Adrenal gland (tissue), 12 donors: Measurements from ENCODE around the gene SIDT1. TPM values are rescaled to one million over a fixed set of nuclear protein-coding genes. Genes with fewer than 3 reads are reported as not detected.
A peak's percentile ranks its signal among the peaks of the same experiment; 100 is the strongest.

Experiments used
- DNase-seq, 7 donors: peaks; one replicate each; pipeline ENCODE4 v3.0.0-alpha.2; 2019 to 2020
- H3K27ac ChIP-seq, 5 donors: fragments of 200-600 bp; sonication (generic) in 4 of 5; 1 replicate in 3 of 5; 2 replicates in 2 of 5; pipeline versions ENCODE4 v1.5.1 to v1.8.0; 2016 to 2020; ENCODE audit warnings: mild to moderate bottlenecking in 1 of 5
- H3K27me3 ChIP-seq: fragments of 200-600 bp; 2 replicates; pipeline ENCODE4 v1.8.0; 2021
- H3K36me3 ChIP-seq, 2 donors: fragments of 200-600 bp; replicated peaks in 1 of 2; 1 replicate in 1 of 2; 2 replicates in 1 of 2; pipeline versions ENCODE4 v1.5.1 to v1.8.0; 2018 to 2022
- H3K4me1 ChIP-seq, 2 donors: fragments of 200-600 bp; replicated peaks in 1 of 2; 1 replicate in 1 of 2; 2 replicates in 1 of 2; pipeline versions ENCODE4 v1.5.1 to v1.8.0; 2018 to 2021
- H3K4me3 ChIP-seq, 4 donors: fragments of 200-600 bp; sonication (generic) in 3 of 4; one replicate each; pipeline ENCODE4 v1.5.1; 2016 to 2018
- H3K9me3 ChIP-seq, 3 donors: fragments of 200-600 bp; sonication (generic) in 1 of 3; replicated peaks in 1 of 3; 1 replicate in 2 of 3; 2 replicates in 1 of 3; pipeline versions ENCODE4 v1.5.1 to v1.8.0; 2016 to 2021
- POLR2A ChIP-seq, 2 donors: fragments of 450-650 bp; IDR thresholded peaks; one replicate each; pipeline ENCODE4 v1.6.1; 2017; ENCODE audit warnings: antibody characterized with exemption in 2 of 2, mild to moderate bottlenecking in 2 of 2, moderate library complexity in 1 of 2
- WGBS, 4 donors: extraction: QIAGEN DNeasy Blood & Tissue Kit in 2 of 4; methylation state at CpG; one replicate each; pipeline versions ENCODE4 v1.1.5 to v1.1.7; 2013 to 2017; 5-methylcytosine and 5-hydroxymethylcytosine counted together
- intact Hi-C, 2 donors: fragments of 100-400 bp; cut with DNase I; formaldehyde crosslinking; loops; one replicate each; pipeline versions ENCODE4 v1.14.1 to v1.15.0; 2022 to 2023
- polyA plus RNA-seq, 3 donors: library from polyadenylated mRNA; stranded (reverse); fragments of 200-250 nt in 2 of 3; fragments of 350-450 nt in 1 of 3; fragmentation: Illumina TruSeq in 1 of 3; extraction: RNeasy Lipid Tissue Mini Kit (QIAGEN cat#74804) in 1 of 3; gene quantifications; one replicate each; pipeline ENCODE4 v1.2.3, GENCODE V29; 2013 to 2014
- total RNA-seq, 9 donors: library from RNA; depleted of rRNA in 4 of 9; stranded (reverse); fragments of >200 nt in 4 of 9; fragments of 120-200 nt in 1 of 9; fragmentation: NEBNext Ultra II Directional in 1 of 9; extraction: Animal tissue kit (Norgen Biotek cat#: 25700) in 1 of 9; gene quantifications; one replicate each; pipeline versions ENCODE4 v1.1.0 to v1.2.4, GENCODE V29; 2013 to 2023
- TF ChIP-seq, protein P1 (sequence below), 6 experiments: fragments of 450-650 bp in 4 of 6; fragments of 200-600 bp in 2 of 6; sonication (generic) in 1 of 6; IDR thresholded peaks; 1 replicate in 5 of 6; 2 replicates in 1 of 6; pipeline versions ENCODE4 v1.5.1 to v1.8.0; 2016 to 2021; ENCODE audit warnings: antibody characterized with exemption in 6 of 6, mild to moderate bottlenecking in 2 of 6, moderate library complexity in 1 of 6
- donor health status: healthy with polysubstance abuse.
- donor health status: Bipolar disorder and iron deficiency.
- donor health status: DM: yes; HTN: yes; CAD: no.
- donor health status: DM: no; HTN: no; CAD: no.
- donor health status: DM: no; HTN: no; CAD: no.
- donor health status: DM: yes; HTN: yes; CAD: no.

Gene SIDT1
- total and polyA plus RNA-seq, 12 donors = 0.18 to 3.6 (median 2.3) TPM

DNA sequence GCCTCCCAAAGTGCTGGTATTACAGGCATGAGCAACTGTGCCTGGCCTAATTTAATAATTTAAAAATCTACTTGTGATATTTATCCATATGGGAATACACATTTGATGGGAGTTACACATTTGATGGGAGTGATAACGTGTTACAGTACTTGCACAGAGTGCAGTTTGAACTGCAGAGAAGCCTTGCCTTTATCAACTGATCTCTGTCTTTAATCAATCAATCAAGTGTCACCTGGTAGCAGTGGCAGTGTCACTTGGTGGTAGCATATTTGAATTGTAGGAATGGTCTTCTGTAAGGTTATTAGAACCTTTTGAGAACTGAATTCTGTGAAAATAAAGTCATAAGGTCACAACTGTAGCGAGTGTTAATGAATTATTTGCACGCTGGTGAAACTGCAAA, 37.8 kb downstream of the SIDT1 start:
- H3K4me1 ChIP-seq = no peaks in the 10 kb centered on the region
- intact Hi-C loops = no loop called here
- WGBS, 4 donors = 84 to 94% (median 88%) methylated on average over 3 of the region's 3 CpGs
- TF ChIP-seq POLR2A (IDR thresholded peaks at IDR 0.05) = no peak
- TF ChIP-seq, protein P1, sequence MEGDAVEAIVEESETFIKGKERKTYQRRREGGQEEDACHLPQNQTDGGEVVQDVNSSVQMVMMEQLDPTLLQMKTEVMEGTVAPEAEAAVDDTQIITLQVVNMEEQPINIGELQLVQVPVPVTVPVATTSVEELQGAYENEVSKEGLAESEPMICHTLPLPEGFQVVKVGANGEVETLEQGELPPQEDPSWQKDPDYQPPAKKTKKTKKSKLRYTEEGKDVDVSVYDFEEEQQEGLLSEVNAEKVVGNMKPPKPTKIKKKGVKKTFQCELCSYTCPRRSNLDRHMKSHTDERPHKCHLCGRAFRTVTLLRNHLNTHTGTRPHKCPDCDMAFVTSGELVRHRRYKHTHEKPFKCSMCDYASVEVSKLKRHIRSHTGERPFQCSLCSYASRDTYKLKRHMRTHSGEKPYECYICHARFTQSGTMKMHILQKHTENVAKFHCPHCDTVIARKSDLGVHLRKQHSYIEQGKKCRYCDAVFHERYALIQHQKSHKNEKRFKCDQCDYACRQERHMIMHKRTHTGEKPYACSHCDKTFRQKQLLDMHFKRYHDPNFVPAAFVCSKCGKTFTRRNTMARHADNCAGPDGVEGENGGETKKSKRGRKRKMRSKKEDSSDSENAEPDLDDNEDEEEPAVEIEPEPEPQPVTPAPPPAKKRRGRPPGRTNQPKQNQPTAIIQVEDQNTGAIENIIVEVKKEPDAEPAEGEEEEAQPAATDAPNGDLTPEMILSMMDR (IDR thresholded peaks at IDR 0.05) = no peak
- no peak overlapping the region for H3K27ac ChIP-seq
- no peaks in the 10 kb centered on the region for H3K36me3 ChIP-seq
- H3K4me3 ChIP-seq = no peak overlapping the region
- DNase-seq = no peak
- H3K9me3 ChIP-seq = no peaks in the 10 kb centered on the region
- no peaks in the 10 kb centered on the region for H3K27me3 ChIP-seq

DNA sequence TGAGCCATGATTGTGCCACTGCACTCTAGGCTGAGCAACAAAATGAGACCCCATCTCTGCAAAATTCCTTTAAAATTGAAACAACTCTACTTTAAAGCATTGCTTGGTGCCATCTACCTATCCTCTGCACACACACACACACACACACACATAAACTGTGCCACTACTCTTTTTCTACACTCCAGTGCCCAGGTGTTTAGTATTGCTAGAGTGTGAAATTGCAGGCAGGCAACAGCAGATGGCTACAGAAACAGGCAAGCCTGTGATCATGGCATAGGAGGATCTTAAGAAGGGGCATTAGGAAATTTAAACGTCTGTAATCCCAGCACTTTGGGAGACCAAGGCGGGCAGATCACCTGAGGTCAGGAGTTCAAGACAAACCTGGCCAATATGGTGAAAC, 39.0 kb downstream of the SIDT1 start:
- intact Hi-C loops = no loop called here
- H3K27me3 ChIP-seq = no peaks in the 10 kb centered on the region
- TF ChIP-seq, protein P1 (IDR thresholded peaks at IDR 0.05) = no peak
- no peak for TF ChIP-seq POLR2A (IDR thresholded peaks at IDR 0.05)
- no peaks in the 10 kb centered on the region for H3K9me3 ChIP-seq
- H3K27ac ChIP-seq = no peak overlapping the region
- no peaks in the 10 kb centered on the region for H3K36me3 ChIP-seq
- no peaks in the 10 kb centered on the region for H3K4me1 ChIP-seq
- DNase-seq = no peak
- no peak overlapping the region for H3K4me3 ChIP-seq
- WGBS, 4 donors = 50 to 76% (median 70%) methylated on average over 2 of the region's 2 CpGs

DNA sequence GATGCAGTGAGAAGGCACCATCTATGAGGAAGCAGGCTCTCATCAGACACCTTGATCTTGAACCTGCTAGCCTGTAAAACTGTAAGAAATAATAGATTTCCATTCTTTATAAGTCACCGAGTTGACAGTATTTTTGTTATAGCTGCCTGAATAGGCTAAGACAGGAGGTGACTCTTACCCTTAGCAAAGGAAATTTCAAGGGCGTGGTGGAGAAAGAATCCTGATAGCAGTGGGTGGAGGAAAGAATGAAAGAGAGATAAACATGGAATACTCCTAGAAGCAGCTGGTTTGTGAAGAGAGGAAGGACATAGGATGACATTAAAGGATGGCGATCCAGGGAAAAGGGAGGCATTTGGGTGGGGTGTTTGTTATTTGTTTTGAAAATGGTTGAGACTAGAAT, 41.4 kb downstream of the SIDT1 start:
- no peaks in the 10 kb centered on the region for H3K4me1 ChIP-seq
- no peaks in the 10 kb centered on the region for H3K27me3 ChIP-seq
- no peak overlapping the region for H3K27ac ChIP-seq
- H3K4me3 ChIP-seq = no peak overlapping the region
- H3K9me3 ChIP-seq = no peaks in the 10 kb centered on the region
- 58 to 68% (median 65%) methylated on average over 3 of the region's 3 CpGs for WGBS, 4 donors
- intact Hi-C loops = no loop called here
- H3K36me3 ChIP-seq = no peaks in the 10 kb centered on the region
- no peak for TF ChIP-seq POLR2A (IDR thresholded peaks at IDR 0.05)
- TF ChIP-seq, protein P1 (IDR thresholded peaks at IDR 0.05) = no peak
- DNase-seq = no peak

DNA sequence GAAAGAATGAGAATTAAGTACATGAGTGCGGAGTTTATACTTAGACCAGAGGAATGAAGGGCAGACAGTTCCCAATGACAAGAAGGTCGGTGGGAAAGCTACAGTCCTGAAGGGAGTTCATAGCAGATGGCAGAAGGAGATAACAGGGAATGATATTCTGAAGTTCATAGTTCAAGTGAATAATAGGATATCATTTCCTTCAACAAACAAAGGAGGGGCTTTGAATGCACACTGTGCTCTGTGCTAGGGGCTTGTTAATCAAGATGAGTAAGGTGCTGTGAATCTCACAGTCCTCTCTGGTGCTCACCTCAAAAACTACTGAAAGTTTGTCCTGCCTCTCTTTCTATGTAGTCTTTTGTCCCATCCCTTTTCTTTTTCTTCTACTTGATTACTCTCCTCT, 41.9 kb downstream of the SIDT1 start:
- H3K27ac ChIP-seq = no peak overlapping the region
- 52 to 54% (median 52%) methylated on average over 2 of the region's 2 CpGs for WGBS, 4 donors
- no peak for DNase-seq
- no peaks in the 10 kb centered on the region for H3K27me3 ChIP-seq
- intact Hi-C loops = no loop called here
- no peak overlapping the region for H3K4me3 ChIP-seq
- no peaks in the 10 kb centered on the region for H3K36me3 ChIP-seq
- no peak for TF ChIP-seq POLR2A (IDR thresholded peaks at IDR 0.05)
- no peaks in the 10 kb centered on the region for H3K9me3 ChIP-seq
- H3K4me1 ChIP-seq = no peaks in the 10 kb centered on the region

DNA sequence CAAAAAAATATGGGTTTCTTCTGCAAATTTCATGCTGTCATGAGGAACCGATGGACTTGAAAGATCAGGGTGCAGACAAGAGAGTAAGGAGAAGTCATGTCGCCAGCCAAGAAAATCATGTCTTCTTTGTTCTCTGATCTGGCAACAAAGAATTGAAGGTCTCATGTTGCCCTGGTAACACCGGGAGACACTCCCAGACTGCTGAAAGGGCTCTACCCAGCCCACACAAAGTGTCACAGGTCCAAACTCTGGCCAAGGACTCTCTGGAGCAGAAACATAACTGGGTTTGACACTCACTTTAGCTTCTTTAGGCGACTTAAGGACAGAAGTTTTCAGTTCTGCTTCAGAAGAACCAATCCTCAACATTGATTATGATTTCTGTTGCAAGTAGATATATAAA, 42.9 kb downstream of the SIDT1 start:
- WGBS, 4 donors = 18 to 24% (median 23%) methylated on average over 4 of the region's 4 CpGs
- DNase-seq = peak in 4 of 7 donors; percentile 13 to 30 (median 27)
- no peak overlapping the region for H3K27ac ChIP-seq
- H3K9me3 ChIP-seq = no peaks in the 10 kb centered on the region
- no peaks in the 10 kb centered on the region for H3K27me3 ChIP-seq
- H3K4me3 ChIP-seq = no peak overlapping the region
- intact Hi-C loops = loop anchor here in 1 of 2 donors (5.0 kb wide), 1 partner anchor 78 kb away; no protein-coding TSS in a partner anchor
- H3K4me1 ChIP-seq = no peaks in the 10 kb centered on the region
- H3K36me3 ChIP-seq = no peaks in the 10 kb centered on the region
- no peak for TF ChIP-seq POLR2A (IDR thresholded peaks at IDR 0.05)
- TF ChIP-seq, protein P1 (IDR thresholded peaks at IDR 0.05) = no peak
